IMR-90 (cell line): ENCODE data around the gene TAGLN3. TPM values are rescaled to one million over a fixed set of nuclear protein-coding genes. Genes with fewer than 3 reads are reported as not detected.

ENCODE experiments used
- ATAC-seq: fragments of 200-7000 bp; cut with Tn5 transposase; 2 replicates; pipeline ENCODE4 v1.9.1; 2020; ENCODE audit warnings: low read depth, mild to moderate bottlenecking, moderate library complexity
- BruUV-seq: library from RNA; stranded (reverse); fragments of 400-500 nt; replicated peaks from 2 replicates; lab custom pipeline; 2021; lab: Mats Ljungman, UMichigan
- CTCF ChIA-PET: fragments of 300-600 bp; formaldehyde crosslinking; extraction: SDS; loops from one replicate; lab custom pipeline; 2021; ENCODE audit warnings: antibody characterized with exemption; lab: Yijun Ruan, JAX
- POLR2A ChIA-PET: fragments of 300-600 bp; sonication (Branson Sonifier 250); formaldehyde crosslinking; loops from one replicate; lab custom pipeline; 2022; ENCODE audit warnings: antibody characterized with exemption; ENCODE audit not compliant: unreplicated experiment; lab: Charles Lee
- DNase-seq: peaks from one replicate; pipeline ENCODE4 v3.0.0; 2013
- H2AFZ ChIP-seq: replicated peaks from 2 replicates; pipeline ENCODE3; 2013; ENCODE audit warnings: low read length, mild to moderate bottlenecking; ENCODE audit not compliant: poor library complexity
- H2AK5ac ChIP-seq: 2 replicates; pipeline ENCODE4 v1.6.1; 2013; ENCODE audit warnings: low read depth, low read length, inconsistent platforms
- H2AK9ac ChIP-seq: replicated peaks from 2 replicates; pipeline ENCODE3; 2013; ENCODE audit warnings: mild to moderate bottlenecking, low read depth, low read length, moderate library complexity; ENCODE audit not compliant: poor library complexity
- H2BK120ac ChIP-seq: 2 replicates; pipeline ENCODE4 v1.6.1; 2013; ENCODE audit warnings: low read depth, low read length, inconsistent platforms
- H2BK15ac ChIP-seq: 3 replicates; pipeline ENCODE4 v1.6.1; 2013; ENCODE audit warnings: low read depth, low read length, inconsistent platforms
- H2BK20ac ChIP-seq: 2 replicates; pipeline ENCODE4 v1.6.1; 2013; ENCODE audit warnings: low read depth, mild to moderate bottlenecking, inconsistent platforms, low read length, moderate library complexity
- H2BK5ac ChIP-seq: 2 replicates; pipeline ENCODE4 v1.6.1; 2013; ENCODE audit warnings: mild to moderate bottlenecking, low read depth, low read length, inconsistent platforms; ENCODE audit not compliant: poor library complexity, severe bottlenecking
- H3K14ac ChIP-seq: replicated peaks from 2 replicates; pipeline ENCODE4 v1.6.1; 2013; ENCODE audit warnings: low read depth, low read length, inconsistent platforms
- H3K18ac ChIP-seq: 2 replicates; pipeline ENCODE4 v1.6.1; 2013; ENCODE audit warnings: low read depth, low read length, control low read depth
- H3K23ac ChIP-seq: 2 replicates; pipeline ENCODE4 v1.6.1; 2013; ENCODE audit warnings: low read depth, low read length, inconsistent platforms
- H3K27ac ChIP-seq: 2 replicates; pipeline ENCODE4 v1.5.1; 2013; ENCODE audit warnings: mild to moderate bottlenecking, control low read depth, low read length; ENCODE audit not compliant: insufficient read depth
- H3K27me3 ChIP-seq: 2 replicates; pipeline ENCODE4 v1.6.1; 2013; ENCODE audit warnings: low read length; ENCODE audit not compliant: control insufficient read depth, insufficient read depth
- H3K36me3 ChIP-seq: 2 replicates; pipeline ENCODE4 v1.6.1; 2013; ENCODE audit warnings: low read length, mixed read lengths; ENCODE audit not compliant: control insufficient read depth, insufficient read depth
- H3K4ac ChIP-seq: 2 replicates; pipeline ENCODE4 v1.6.1; 2013; ENCODE audit warnings: low read depth, low read length, inconsistent platforms
- H3K4me1 ChIP-seq: 2 replicates; pipeline ENCODE4 v1.6.1; 2013; ENCODE audit warnings: low read length, mixed read lengths; ENCODE audit not compliant: control insufficient read depth, insufficient read depth
- H3K4me2 ChIP-seq: 2 replicates; pipeline ENCODE4 v1.6.1; 2013; ENCODE audit warnings: low read depth, mild to moderate bottlenecking, control low read depth, low read length, moderate library complexity
- H3K4me3 ChIP-seq: 2 replicates; pipeline ENCODE4 v1.5.1; 2013; ENCODE audit warnings: low read depth, mild to moderate bottlenecking, control low read depth, low read length, moderate library complexity; ENCODE audit not compliant: insufficient read depth
- H3K56ac ChIP-seq: 2 replicates; pipeline ENCODE4 v1.6.1; 2013; ENCODE audit warnings: low read length, inconsistent platforms; ENCODE audit not compliant: insufficient read depth; ENCODE audit errors: extremely low read depth
- H3K79me1 ChIP-seq, 2 experiments: 2 replicates each; pipeline ENCODE4 v1.6.1; 2013; ENCODE audit warnings: low read length in 2 of 2, inconsistent platforms in 1 of 2, low read depth in 1 of 2
- H3K9ac ChIP-seq: 2 replicates; pipeline ENCODE4 v1.6.1; 2013; ENCODE audit warnings: low read depth, low read length, control low read depth
- H3K9me1 ChIP-seq: 2 replicates; pipeline ENCODE4 v1.6.1; 2013; ENCODE audit warnings: low read length, inconsistent platforms; ENCODE audit not compliant: insufficient read depth
- H3K9me3 ChIP-seq: 2 replicates; pipeline ENCODE4 v1.6.1; 2013; ENCODE audit warnings: low read length; ENCODE audit not compliant: control insufficient read depth, insufficient read depth
- H4K20me1 ChIP-seq: 2 replicates; pipeline ENCODE4 v1.6.1; 2013; ENCODE audit warnings: low read length, inconsistent platforms; ENCODE audit not compliant: insufficient read depth
- H4K5ac ChIP-seq: 2 replicates; pipeline ENCODE4 v1.6.1; 2013; ENCODE audit warnings: mild to moderate bottlenecking, low read depth, low read length, control low read depth
- H4K8ac ChIP-seq, 2 experiments: 2 replicates each; pipeline ENCODE4 v1.6.1; 2013; ENCODE audit warnings: low read depth in 2 of 2, low read length in 2 of 2, control low read depth in 1 of 2, inconsistent platforms in 1 of 2
- H4K91ac ChIP-seq: 2 replicates; pipeline ENCODE4 v1.6.1; 2013; ENCODE audit warnings: low read depth, low read length, inconsistent platforms; ENCODE audit not compliant: insufficient read depth
- CTCF ChIP-seq: conservative IDR thresholded peaks from 2 replicates; pipeline ENCODE4 v1.5.1; 2012; ENCODE audit warnings: mild to moderate bottlenecking, low read depth, low read length, improper control_type of control experiment
- POLR2A ChIP-seq: IDR thresholded peaks from 2 replicates; pipeline ENCODE4 v1.6.1; 2012; ENCODE audit warnings: mild to moderate bottlenecking, low read depth, low read length
- RAD21 ChIP-seq: IDR thresholded peaks from 2 replicates; pipeline ENCODE4 v1.6.1; 2012; ENCODE audit warnings: low read length, improper control_type of control experiment
- RCOR1 ChIP-seq: IDR thresholded peaks from 2 replicates; pipeline ENCODE4 v1.6.1; 2012; ENCODE audit warnings: mild to moderate bottlenecking, low read length, improper control_type of control experiment; ENCODE audit not compliant: insufficient replicate concordance
- SMC3 ChIP-seq: fragments of 150-350 bp; IDR thresholded peaks from 2 replicates; pipeline ENCODE4 v1.6.1; 2016; ENCODE audit warnings: low read depth, mild to moderate bottlenecking, antibody characterized with exemption, low read length, moderate library complexity
- WGBS, 2 experiments: methylation state at CpG; one replicate each; pipeline versions ENCODE4 v1.1.5 to v1.1.7; 2013; ENCODE audit warnings: missing lambda C conversion rate in 2 of 2; ENCODE audit not compliant: insufficient read length in 1 of 2; ENCODE audit errors: extremely low coverage in 2 of 2; 5-methylcytosine and 5-hydroxymethylcytosine counted together
- dilution Hi-C: fragments of 300-500 bp; cut with HindIII; formaldehyde crosslinking; loops from one replicate; pipeline ENCODE4 v1.14.3; 2018; ENCODE audit warnings: low sequenced_read_pairs; ENCODE audit not compliant: unreplicated experiment
- in situ Hi-C: fragments of 300-500 bp; cut with MboI; formaldehyde crosslinking; loops from 3 replicates; pipeline ENCODE4 v1.14.3; 2019; ENCODE audit warnings: low sequenced_read_pairs, inconsistent platforms, mixed read lengths
- intact Hi-C: fragments of 100-400 bp; cut with micrococcal nuclease; formaldehyde crosslinking; loops from 2 replicates; pipeline ENCODE4 v1.10.0; 2022
- polyA plus RNA-seq, 3 experiments: library from polyadenylated mRNA; depleted of rRNA; stranded (reverse); fragments of >200 nt; gene quantifications; 2 replicates each; pipeline ENCODE4 v1.2.3, GENCODE V29; 2012; ENCODE audit warnings: low replicate concordance in 1 of 3
- total RNA-seq: library from RNA; depleted of rRNA; stranded (reverse); fragments of >200 nt; gene quantifications from 2 replicates; pipeline ENCODE4 v1.2.3, GENCODE V29; 2012

Gene TAGLN3
- total and polyA plus RNA-seq, 2 of the 4 experiments (the other 2 are of a cell fraction), result 3.2 to 7.7 TPM

DNA sequence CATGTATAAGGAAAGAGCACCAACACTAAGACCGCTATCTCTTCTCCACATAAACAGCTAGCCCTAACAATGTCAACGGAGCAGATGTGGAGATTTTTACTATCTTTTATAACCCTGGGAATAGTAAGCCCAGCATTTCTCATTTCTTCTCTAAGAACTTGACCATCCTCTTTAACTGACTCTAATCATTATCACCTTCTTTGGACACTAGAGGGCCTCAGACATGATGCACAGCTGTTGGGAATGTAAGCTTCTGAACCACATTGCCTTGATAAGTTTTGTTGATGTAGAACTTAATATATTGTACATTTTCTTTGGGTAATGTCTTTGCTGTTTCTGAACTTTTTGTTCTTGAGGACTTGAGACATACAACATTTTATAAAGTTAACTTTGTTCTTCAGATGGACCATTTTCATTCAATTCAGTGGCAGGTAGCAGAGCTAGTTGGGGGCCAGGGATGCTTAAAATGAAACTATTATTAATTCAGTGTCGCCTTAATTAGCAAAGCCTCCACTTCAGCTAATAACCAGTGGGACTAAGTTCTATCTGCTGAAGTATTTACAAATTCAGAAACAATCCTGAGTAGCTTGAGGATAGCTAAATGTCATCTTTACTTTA is 9.6 kb upstream of the TAGLN3 start:
- no peak overlapping the region for H4K5ac ChIP-seq
- no TSS peak for BruUV-seq
- ChIA-PET POLR2A (interaction anchor here (0.7 kb wide), 1 partner anchor 14 kb away, joined by 3 read pairs; no protein-coding TSS in a partner anchor), CTCF (interaction anchor here (0.6 to 2.3 kb wide), 16 partner anchors 9 to 663 kb away, joined by 3 to 17 read pairs (median 4); partner anchors contain the start of gene ABHD10)
- no peak overlapping the region for H3K14ac ChIP-seq
- H3K79me1 ChIP-seq, result peaks cover 8 to 10% of the 10 kb centered on the region in 2 experiments; a peak in 2 of 4 replicates
- no CpG with 5 or more reads among the region's 3 CpGs for WGBS, 2 experiments
- TF ChIP-seq SMC3, result peak; percentile 94
- TF ChIP-seq RAD21, result peak; percentile 82
- TF ChIP-seq RCOR1, result no peak
- peak; percentile 80 for TF ChIP-seq CTCF
- no peak for TF ChIP-seq POLR2A
- H3K27me3 ChIP-seq, result no peaks in the 10 kb centered on the region
- no peak overlapping the region for H3K23ac ChIP-seq
- peaks cover 14% of the 10 kb centered on the region for H3K36me3 ChIP-seq
- no peak overlapping the region for H3K27ac ChIP-seq
- peak; percentile 94 for ATAC-seq
- no peak overlapping the region for H2BK15ac ChIP-seq
- no peak overlapping the region for H2BK120ac ChIP-seq
- intact Hi-C loops (loop anchor here (1.0 kb wide), 2 partner anchors 24 to 54 kb away; no protein-coding TSS in a partner anchor), in situ Hi-C loops (no loop called here), dilution Hi-C loops (no loop called here)
- H4K91ac ChIP-seq, result no peak overlapping the region
- H3K56ac ChIP-seq, result no peak overlapping the region
- no peak overlapping the region for H3K18ac ChIP-seq
- H3K4me2 ChIP-seq, result no peak overlapping the region
- no peaks in the 10 kb centered on the region for H3K4me1 ChIP-seq
- H3K4me3 ChIP-seq, result no peak overlapping the region
- H3K9me1 ChIP-seq, result peaks cover 2% of the 10 kb centered on the region; the same call in 1 of the 2 replicates
- H4K8ac ChIP-seq, result no peak overlapping the region
- H2AK9ac ChIP-seq, result no peak overlapping the region
- H2AK5ac ChIP-seq, result no peak overlapping the region
- H2BK5ac ChIP-seq, result no peak overlapping the region
- no peak overlapping the region for H2BK20ac ChIP-seq
- no peak overlapping the region for H2AFZ ChIP-seq
- H3K4ac ChIP-seq, result no peak overlapping the region
- no peaks in the 10 kb centered on the region for H3K9me3 ChIP-seq
- no peak overlapping the region for H3K9ac ChIP-seq
- peaks cover 8% of the 10 kb centered on the region; the same call in 1 of the 2 replicates for H4K20me1 ChIP-seq
- peak; percentile 80 for DNase-seq
